B cell (primary cell): Measurements from ENCODE around the gene KLF8. TPM values are rescaled to one million over a fixed set of nuclear protein-coding genes. Genes with fewer than 3 reads are reported as not detected.
"Not testable (repeated sequence)": the region's sequence is repeated elsewhere in the genome, so short reads cannot be mapped to it uniquely, and the experiment has no call there.

Source experiments
- ATAC-seq: fragments of 200-7000 bp; cut with Tn5 transposase; one replicate; pipeline ENCODE4 v1.10.0; 2021; ENCODE audit warnings: low read depth, mild to moderate bottlenecking, moderate number of reproducible peaks, moderate library complexity
- CTCF ChIA-PET: fragments of 350-600 bp; sonication (Branson Sonifier 250); formaldehyde crosslinking; loops from one replicate; lab custom pipeline; 2021; ENCODE audit warnings: antibody characterized with exemption, inconsistent platforms; lab: Charles Lee
- POLR2A ChIA-PET: fragments of 350-600 bp; sonication (Branson Sonifier 250); formaldehyde crosslinking; loops from one replicate; lab custom pipeline; 2021; ENCODE audit warnings: antibody characterized with exemption; lab: Charles Lee
- DNase-seq: peaks from one replicate; pipeline ENCODE4 v3.0.0; 2013
- H2AFZ ChIP-seq: 2 replicates; pipeline ENCODE4 v1.6.1; 2012; ENCODE audit warnings: mild to moderate bottlenecking, low read depth, low read length; ENCODE audit not compliant: insufficient read depth, poor library complexity, severe bottlenecking
- H3K27ac ChIP-seq, 2 donors: 1 replicate in 1 of 2; 2 replicates in 1 of 2; pipeline ENCODE4 v1.5.1; 2012 to 2013; ENCODE audit warnings: low read length in 2 of 2, mild to moderate bottlenecking in 2 of 2, moderate library complexity in 1 of 2
- H3K27me3 ChIP-seq, 4 experiments: fragments of 200-600 bp in 1 of 4; sonication (generic) in 1 of 4; replicated peaks in 1 of 4; 1 replicate in 2 of 4; 2 replicates in 2 of 4; pipeline versions ENCODE4 v1.6.1 to v1.7.0; 2013 to 2016; ENCODE audit warnings: low read length in 3 of 4, mild to moderate bottlenecking in 2 of 4, mixed read lengths in 1 of 4, moderate library complexity in 1 of 4; ENCODE audit not compliant: insufficient read depth in 4 of 4, control insufficient read depth in 3 of 4; ENCODE audit errors: control extremely low read depth in 1 of 4
- H3K36me3 ChIP-seq, 2 experiments: replicated peaks in 1 of 2; 1 replicate in 1 of 2; 2 replicates in 1 of 2; pipeline versions ENCODE4 v1.6.1 to v1.7.1; 2013; ENCODE audit warnings: low read length in 1 of 2; ENCODE audit not compliant: insufficient read depth in 2 of 2, control insufficient read depth in 1 of 2; ENCODE audit errors: control extremely low read depth in 1 of 2, extremely low read depth in 1 of 2
- H3K4me1 ChIP-seq, 2 donors: fragments of 200-600 bp in 1 of 2; sonication (generic) in 1 of 2; 1 replicate in 1 of 2; 2 replicates in 1 of 2; pipeline versions ENCODE4 v1.5.1 to v1.6.1; 2013 to 2017; ENCODE audit warnings: low read length in 2 of 2; ENCODE audit not compliant: control insufficient read depth in 2 of 2, insufficient read depth in 2 of 2
- H3K4me2 ChIP-seq: replicated peaks from 2 replicates; pipeline ENCODE3; 2012; ENCODE audit warnings: mild to moderate bottlenecking, low read depth, low read length; ENCODE audit not compliant: poor library complexity, severe bottlenecking
- H3K4me3 ChIP-seq, 5 experiments: fragments of 200-600 bp in 1 of 5; sonication (generic) in 1 of 5; 1 replicate in 3 of 5; 2 replicates in 2 of 5; pipeline versions ENCODE4 v1.5.1 to v1.7.0; 2011 to 2016; ENCODE audit warnings: low read length in 4 of 5, mild to moderate bottlenecking in 4 of 5, low read depth in 2 of 5, control low read depth in 1 of 5, moderate library complexity in 1 of 5; ENCODE audit not compliant: insufficient read depth in 1 of 5; ENCODE audit errors: control extremely low read depth in 1 of 5, extremely low read depth in 1 of 5
- H3K79me2 ChIP-seq: fragments of 200-600 bp; sonication (generic); one replicate; pipeline ENCODE4 v1.6.0; 2016; ENCODE audit warnings: low read length; ENCODE audit not compliant: control insufficient read depth, insufficient read depth
- H3K9ac ChIP-seq: fragments of 200-600 bp; sonication (generic); 2 replicates; pipeline ENCODE4 v1.6.1; 2017; ENCODE audit warnings: mild to moderate bottlenecking, low read length, moderate library complexity
- H3K9me3 ChIP-seq, 3 donors: one replicate each; pipeline versions ENCODE4 v1.6.1 to v1.7.1; 2013; ENCODE audit warnings: low read length in 2 of 3; ENCODE audit not compliant: control insufficient read depth in 2 of 3, insufficient read depth in 1 of 3; ENCODE audit errors: control extremely low read depth in 1 of 3
- H4K20me1 ChIP-seq: 2 replicates; pipeline ENCODE4 v1.6.0; 2012; ENCODE audit warnings: mild to moderate bottlenecking, low read length; ENCODE audit not compliant: insufficient read depth, control insufficient read depth, poor library complexity, severe bottlenecking
- H3K27ac Mint-ChIP-seq: one replicate; pipeline ENCODE4 v1.8.0; 2021; ENCODE audit warnings: mixed read lengths
- H3K27me3 Mint-ChIP-seq: one replicate; pipeline ENCODE4 v1.8.0; 2021; ENCODE audit warnings: mixed read lengths
- H3K4me1 Mint-ChIP-seq: one replicate; pipeline ENCODE4 v1.8.0; 2021; ENCODE audit warnings: mixed read lengths
- H3K4me3 Mint-ChIP-seq: one replicate; pipeline ENCODE4 v1.8.0; 2021; ENCODE audit warnings: mixed read lengths
- H3K9me3 Mint-ChIP-seq: one replicate; pipeline ENCODE4 v1.8.0; 2022; ENCODE audit warnings: mixed read lengths; ENCODE audit not compliant: insufficient read depth
- CTCF ChIP-seq: fragments of 200-600 bp; IDR thresholded peaks from one replicate; pipeline ENCODE4 v1.8.0; 2022; ENCODE audit warnings: antibody characterized with exemption, mild to moderate bottlenecking
- EZH2 ChIP-seq: IDR thresholded peaks from 2 replicates; pipeline ENCODE4 v1.6.1; 2012; ENCODE audit warnings: borderline replicate concordance, low read depth, mild to moderate bottlenecking, moderate library complexity, low read length; ENCODE audit not compliant: insufficient read depth, poor library complexity, severe bottlenecking
- WGBS: methylation state at CpG from one replicate; pipeline ENCODE4 v1.1.5; 2013; ENCODE audit warnings: missing lambda C conversion rate; ENCODE audit not compliant: insufficient coverage; 5-methylcytosine and 5-hydroxymethylcytosine counted together
- intact Hi-C: fragments of 100-400 bp; cut with micrococcal nuclease; formaldehyde crosslinking; loops from one replicate; pipeline ENCODE4 v1.10.0; 2022
- polyA minus RNA-seq: library from RNA; depleted of rRNA, polyadenylated mRNA; stranded (reverse); fragments of >200 nt; gene quantifications from 2 replicates; pipeline ENCODE4 v1.2.3, GENCODE V29; 2012
- polyA plus RNA-seq: library from polyadenylated mRNA; depleted of rRNA; stranded (reverse); fragments of >200 nt; gene quantifications from 2 replicates; pipeline ENCODE4 v1.2.3, GENCODE V29; 2012
- total RNA-seq, 2 donors: library from RNA; stranded (reverse); fragments of 120-200 nt in 1 of 2; gene quantifications; 1 replicate in 1 of 2; 2 replicates in 1 of 2; pipeline versions ENCODE4 v1.2.3 to v1.2.4, GENCODE V29; 2013 to 2022

Gene KLF8
- total RNA-seq = 42.7 and 43.1 TPM in 2 replicates
- 24.6 TPM for total RNA-seq (2013)
- 53.5 and 72.9 TPM in 2 replicates for polyA plus RNA-seq
- 28.0 and 36.5 TPM in 2 replicates for polyA minus RNA-seq

- H3K4me1 Mint-ChIP-seq = peaks cover 37% of the 10 kb centered on the region
- DNase-seq (peak; percentile 64), ATAC-seq (peak; percentile 80)
- Histone ChIP-seq H4K20me1 (no peaks in the 10 kb centered on the region), H3K4me2 (peak within 1 kb of the TSS; percentile 71), H3K4me1 (peaks cover 19 to 25% of the 10 kb centered on the region in 2 donors), H3K27ac (peak within 1 kb of the TSS; percentile 50 to 64), H3K79me2 (peaks cover 4% of the 10 kb centered on the region), H3K36me3 (no peaks in the 10 kb centered on the region), H3K9me3 (no peaks in the 10 kb centered on the region), H3K9ac (peak within 1 kb of the TSS; percentile 70), H2AFZ (peak within 1 kb of the TSS; percentile 75), H3K4me3 (peak within 1 kb of the TSS; percentile 11 to 76 (median 58)), H3K27me3 (no peaks in the 10 kb centered on the region)
- TF ChIP-seq CTCF = no peak
- no peak for TF ChIP-seq EZH2
- H3K27ac Mint-ChIP-seq = peak within 1 kb of the TSS; percentile 90
- POLR2A ChIA-PET = interaction anchor here (0.6 to 2.1 kb wide), 9 partner anchors 17 to 1949 kb away, joined by 3 to 22 read pairs (median 5); partner anchors contain the start of gene MAGEH1
- H3K4me3 Mint-ChIP-seq = peak within 1 kb of the TSS; percentile 88
- intact Hi-C loops = loop anchor here (1.0 to 5.0 kb wide), 6 partner anchors 16 to 1072 kb away; partner anchors contain the start of genes RRAGB and UBQLN2
- 0% methylated on average over 8 of the region's 38 CpGs for WGBS
- H3K9me3 Mint-ChIP-seq = no peaks in the 10 kb centered on the region
- no peaks in the 10 kb centered on the region for H3K27me3 Mint-ChIP-seq
- CTCF ChIA-PET = interaction anchor here (1.1 to 4.4 kb wide), 10 partner anchors 11 to 515 kb away, joined by 3 to 26 read pairs (median 5); partner anchors contain the start of genes NBDY and RRAGB
Measured at GRCh38 chrX:56232221-56233082, at the start of gene KLF8. Gene KLF8, plus strand, starts transcription at chrX:56232356. Its CDS starts 979 bp downstream, at chrX:56233335.

GRCh38 chrX:56206945-56207344 is 25.2 kb upstream of the KLF8 start:
- H3K4me1 ChIP-seq, CTCF ChIA-PET, H4K20me1 ChIP-seq, DNase-seq, H3K36me3 ChIP-seq, H3K4me1 Mint-ChIP-seq, H3K27ac ChIP-seq, H2AFZ ChIP-seq, intact Hi-C loops, H3K4me3 ChIP-seq, H3K27me3 Mint-ChIP-seq, POLR2A ChIA-PET, H3K4me3 Mint-ChIP-seq, H3K9me3 Mint-ChIP-seq, H3K9ac ChIP-seq, H3K27me3 ChIP-seq, H3K4me2 ChIP-seq, H3K27ac Mint-ChIP-seq, H3K79me2 ChIP-seq, ATAC-seq: not testable (repeated sequence)
- H3K9me3 ChIP-seq = peaks cover 0 to 10% (median 9%) of the 10 kb centered on the region in 3 donors
- 100% methylated on average over 2 of the region's 2 CpGs for WGBS
